Hepatocyte (in vitro differentiated cells): Measurements from ENCODE around the gene LRRIQ4. TPM values are rescaled to one million over a fixed set of nuclear protein-coding genes. Genes with fewer than 3 reads are reported as not detected.
A peak's percentile ranks its signal among the peaks of the same experiment; 100 is the strongest.

ENCODE experiments used
- DNase-seq: peaks from one replicate; pipeline ENCODE4 v3.0.0-alpha.2; 2016; ENCODE audit warnings: low spot score
- H2AFZ ChIP-seq: fragments of 200-600 bp; sonication (generic); 2 replicates; pipeline ENCODE4 v1.6.0; 2016; ENCODE audit warnings: antibody characterized with exemption, mild to moderate bottlenecking
- H3K27ac ChIP-seq: fragments of 200-600 bp; sonication (generic); 2 replicates; pipeline ENCODE4 v1.5.1; 2016; ENCODE audit warnings: mild to moderate bottlenecking
- H3K27me3 ChIP-seq: fragments of 200-600 bp; sonication (generic); 2 replicates; pipeline ENCODE4 v1.6.1; 2016
- H3K36me3 ChIP-seq: fragments of 200-600 bp; sonication (generic); replicated peaks from 2 replicates; pipeline ENCODE4 v1.5.1; 2016; ENCODE audit warnings: low read depth; ENCODE audit not compliant: insufficient read depth
- H3K4me1 ChIP-seq: fragments of 200-600 bp; sonication (generic); 2 replicates; pipeline ENCODE4 v1.5.1; 2016; ENCODE audit warnings: mild to moderate bottlenecking, moderate library complexity; ENCODE audit not compliant: insufficient read depth
- H3K4me2 ChIP-seq: fragments of 200-600 bp; sonication (generic); 2 replicates; pipeline ENCODE4 v1.6.0; 2016
- H3K4me3 ChIP-seq: fragments of 200-600 bp; sonication (generic); 2 replicates; pipeline ENCODE4 v1.5.1; 2016; ENCODE audit warnings: mild to moderate bottlenecking
- H3K79me2 ChIP-seq: fragments of 200-600 bp; sonication (generic); 2 replicates; pipeline ENCODE4 v1.6.0; 2017; ENCODE audit warnings: mild to moderate bottlenecking
- H3K9me2 ChIP-seq: fragments of 200-600 bp; sonication (generic); replicated peaks from 2 replicates; pipeline ENCODE4 v1.6.0; 2017; ENCODE audit warnings: mild to moderate bottlenecking; ENCODE audit not compliant: insufficient read depth
- H3K9me3 ChIP-seq: fragments of 200-600 bp; sonication (generic); 2 replicates; pipeline ENCODE4 v1.5.1; 2016; ENCODE audit warnings: low read depth, mild to moderate bottlenecking
- H4K20me1 ChIP-seq: fragments of 200-600 bp; sonication (generic); 2 replicates; pipeline ENCODE4 v1.6.0; 2016; ENCODE audit warnings: mild to moderate bottlenecking; ENCODE audit not compliant: insufficient read depth, poor library complexity, severe bottlenecking
- EZH2 ChIP-seq: fragments of 200-600 bp; sonication (generic); IDR thresholded peaks from 2 replicates; pipeline ENCODE4 v1.6.1; 2016; ENCODE audit warnings: antibody characterized with exemption, mild to moderate bottlenecking, borderline replicate concordance
- EZH2phosphoT487 ChIP-seq: fragments of 200-600 bp; sonication (generic); IDR thresholded peaks from one replicate; pipeline ENCODE4 v1.6.1; 2018; ENCODE audit warnings: antibody characterized with exemption, mild to moderate bottlenecking, low read depth, moderate library complexity; ENCODE audit not compliant: unreplicated experiment, severe bottlenecking
- WGBS: methylation state at CpG from one replicate; pipeline ENCODE4 v1.1.6; 2016; ENCODE audit warnings: low lambda C conversion rate; ENCODE audit errors: missing lambda C conversion rate; 5-methylcytosine and 5-hydroxymethylcytosine counted together
- polyA plus RNA-seq: library from polyadenylated mRNA; unstranded; fragments of >200 nt; fragmentation: Nextera tagmentation; extraction: Ambion mirVana; gene quantifications from 2 replicates; pipeline ENCODE4 v1.2.1, GENCODE V29; 2016
- total RNA-seq: library from RNA; depleted of rRNA; stranded (reverse); fragments of >200 nt; gene quantifications from 2 replicates; pipeline ENCODE4 v1.2.3, GENCODE V29; 2014
- TF ChIP-seq, protein P1 (sequence below): fragments of 200-600 bp; sonication (generic); IDR thresholded peaks from 2 replicates; pipeline ENCODE4 v1.5.1; 2016; ENCODE audit warnings: antibody characterized with exemption, mild to moderate bottlenecking; ENCODE audit not compliant: poor library complexity

The LRRIQ4 gene
- total and polyA plus RNA-seq, 2 experiments from 2014 or later = not detected

DNA sequence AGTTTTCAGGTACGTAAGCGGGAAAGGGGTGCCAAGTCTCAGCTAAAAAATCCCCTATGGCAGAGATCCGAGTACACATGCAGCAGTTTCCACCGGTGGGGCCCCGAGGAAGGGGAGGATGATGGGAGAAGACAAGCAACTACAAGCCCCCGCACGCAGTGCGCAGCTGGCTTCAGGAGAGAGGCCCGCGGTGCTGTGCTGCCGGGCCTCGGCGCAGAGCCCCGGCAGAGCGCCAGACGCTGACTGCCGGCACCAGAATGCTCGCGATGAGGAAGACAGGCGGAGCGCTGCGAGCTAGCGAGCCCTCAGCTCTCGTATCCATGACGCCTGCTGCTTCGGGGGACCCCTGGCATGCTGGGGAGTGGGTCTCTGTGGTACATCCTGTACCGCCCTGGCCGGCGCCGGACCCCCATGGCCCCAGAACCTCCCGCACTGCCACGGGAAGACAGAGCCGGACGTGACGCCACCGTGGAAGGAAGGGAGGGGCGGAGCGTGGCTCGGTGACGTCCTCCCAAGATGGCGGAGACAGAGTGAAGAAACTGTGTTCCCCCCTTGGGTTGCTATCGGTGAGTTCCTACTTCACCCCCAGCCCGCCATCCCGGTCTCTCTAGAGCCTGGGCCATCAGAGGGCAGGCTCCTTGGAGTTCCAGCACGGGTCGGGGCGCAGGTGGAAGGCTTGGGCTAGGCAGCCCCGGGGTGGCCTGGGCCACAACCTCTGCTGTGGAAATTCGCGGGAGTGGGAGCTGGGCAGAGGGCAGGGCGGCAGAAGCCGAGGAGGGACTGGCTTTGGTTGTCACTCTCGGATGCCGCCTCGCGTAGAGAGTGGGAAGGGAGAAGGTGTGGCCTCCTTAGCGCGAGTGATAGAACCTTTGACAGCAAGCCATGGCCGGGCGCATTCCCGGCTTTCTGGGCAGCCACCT is 39.5 kb upstream of the LRRIQ4 start, which contains the start of gene MYNN:
MYNN (plus strand) TSS at position 500 of the 920 bp plus-strand sequence. CDS start 900 bp downstream, outside the sequence.
- peak within 1 kb of the TSS; percentile 66 for H3K4me3 ChIP-seq
- peaks cover 39% of the 10 kb centered on the region for H3K79me2 ChIP-seq
- WGBS = under 1% methylated on average over 54 of the region's 61 CpGs
- TF ChIP-seq, protein P1, sequence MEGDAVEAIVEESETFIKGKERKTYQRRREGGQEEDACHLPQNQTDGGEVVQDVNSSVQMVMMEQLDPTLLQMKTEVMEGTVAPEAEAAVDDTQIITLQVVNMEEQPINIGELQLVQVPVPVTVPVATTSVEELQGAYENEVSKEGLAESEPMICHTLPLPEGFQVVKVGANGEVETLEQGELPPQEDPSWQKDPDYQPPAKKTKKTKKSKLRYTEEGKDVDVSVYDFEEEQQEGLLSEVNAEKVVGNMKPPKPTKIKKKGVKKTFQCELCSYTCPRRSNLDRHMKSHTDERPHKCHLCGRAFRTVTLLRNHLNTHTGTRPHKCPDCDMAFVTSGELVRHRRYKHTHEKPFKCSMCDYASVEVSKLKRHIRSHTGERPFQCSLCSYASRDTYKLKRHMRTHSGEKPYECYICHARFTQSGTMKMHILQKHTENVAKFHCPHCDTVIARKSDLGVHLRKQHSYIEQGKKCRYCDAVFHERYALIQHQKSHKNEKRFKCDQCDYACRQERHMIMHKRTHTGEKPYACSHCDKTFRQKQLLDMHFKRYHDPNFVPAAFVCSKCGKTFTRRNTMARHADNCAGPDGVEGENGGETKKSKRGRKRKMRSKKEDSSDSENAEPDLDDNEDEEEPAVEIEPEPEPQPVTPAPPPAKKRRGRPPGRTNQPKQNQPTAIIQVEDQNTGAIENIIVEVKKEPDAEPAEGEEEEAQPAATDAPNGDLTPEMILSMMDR = peak; percentile 32
- no peak for TF ChIP-seq EZH2
- H3K9me3 ChIP-seq = no peaks in the 10 kb centered on the region
- H3K27ac ChIP-seq = peak within 1 kb of the TSS; percentile 99
- no peaks in the 10 kb centered on the region for H3K9me2 ChIP-seq
- no peaks in the 10 kb centered on the region for H3K36me3 ChIP-seq
- peaks cover 11% of the 10 kb centered on the region for H3K4me1 ChIP-seq
- peak within 1 kb of the TSS; percentile 79 for H2AFZ ChIP-seq
- no peaks in the 10 kb centered on the region for H3K27me3 ChIP-seq
- H3K4me2 ChIP-seq = peak within 1 kb of the TSS; percentile 82
- H4K20me1 ChIP-seq = peaks cover 9% of the 10 kb centered on the region
- DNase-seq = peak; percentile 96

- Histone ChIP-seq H3K27ac (peak overlapping the region; percentile 99), H3K27me3 (no peaks in the 10 kb centered on the region), H2AFZ (no peak overlapping the region), H3K79me2 (peaks cover 41% of the 10 kb centered on the region), H3K9me2 (no peaks in the 10 kb centered on the region), H3K36me3 (no peaks in the 10 kb centered on the region), H3K4me3 (peak overlapping the region; percentile 66), H4K20me1 (peaks cover 9% of the 10 kb centered on the region), H3K4me1 (peaks cover 11% of the 10 kb centered on the region), H3K4me2 (peak overlapping the region; percentile 82), H3K9me3 (no peaks in the 10 kb centered on the region)
- 54% methylated on average over 5 of the region's 5 CpGs for WGBS
- TF ChIP-seq EZH2 (no peak), EZH2phosphoT487 (no peak)
- TF ChIP-seq, protein P1 = no peak
- DNase-seq = no peak
Measured at GRCh38 chr3:169774186-169774585, 38.5 kb upstream of the LRRIQ4 start.

DNA sequence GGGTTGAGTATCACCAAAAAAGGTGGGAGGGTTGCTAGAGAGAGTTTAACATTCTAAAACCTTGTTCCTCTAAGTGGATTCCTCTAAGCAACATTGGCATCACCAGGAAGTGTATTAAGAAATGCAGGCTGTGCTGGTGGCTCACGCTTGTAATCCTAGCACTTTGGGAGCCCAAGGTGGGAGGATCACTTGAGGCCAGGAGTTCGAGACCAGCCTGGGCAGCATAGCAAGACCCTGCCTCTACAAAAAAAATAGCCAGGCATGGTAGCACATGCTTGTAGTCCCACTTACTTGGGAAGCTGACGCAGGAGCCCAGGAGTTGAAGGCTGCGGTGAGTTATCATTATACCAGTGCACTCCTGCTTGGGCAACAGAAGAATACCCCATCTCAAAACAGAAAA is 34.8 kb upstream of the LRRIQ4 start:
- Histone ChIP-seq H3K36me3 (no peaks in the 10 kb centered on the region), H3K4me1 (peaks cover 11% of the 10 kb centered on the region), H4K20me1 (peaks cover 9% of the 10 kb centered on the region), H3K27me3 (no peaks in the 10 kb centered on the region), H3K79me2 (peaks cover 45% of the 10 kb centered on the region), H3K27ac (no peak overlapping the region), H3K4me3 (no peak overlapping the region), H3K9me3 (no peaks in the 10 kb centered on the region), H2AFZ (no peak overlapping the region), H3K9me2 (no peaks in the 10 kb centered on the region), H3K4me2 (no peak overlapping the region)
- TF ChIP-seq, protein P1 = no peak
- TF ChIP-seq EZH2 = no peak
- no peak for TF ChIP-seq EZH2phosphoT487
- WGBS = 80% methylated on average over 4 of the region's 4 CpGs
- DNase-seq = no peak
